ENCODE measurements around the gene FAM13C.

Gene FAM13C

GRCh38 chr10:59360605-59361405 is 1.5 kb downstream of the FAM13C start:
- no peak for DNase-seq

GRCh38 chr10:59358576-59358975 is 3.8 kb downstream of the FAM13C start:
- DNase-seq: no peak

DNA sequence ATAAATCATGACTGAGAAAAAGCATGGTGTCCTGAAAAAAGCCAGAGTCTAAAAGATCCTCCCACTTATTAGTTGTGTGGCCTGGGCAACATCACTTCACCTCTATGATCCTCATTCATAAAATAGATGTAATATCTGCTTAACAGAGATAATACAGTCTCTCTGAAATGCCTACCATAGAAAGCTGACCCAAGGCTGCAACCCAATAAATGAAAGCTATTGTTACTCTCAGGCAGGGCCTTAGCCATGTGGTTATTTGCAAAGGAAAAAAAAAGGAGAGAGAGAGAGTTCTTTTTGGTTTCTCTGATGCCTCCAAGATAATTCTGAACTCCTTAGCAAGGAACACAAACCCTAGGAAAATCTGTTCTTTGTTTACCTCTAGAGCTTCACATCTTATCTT is 7.9 kb downstream of the FAM13C start:
- DNase-seq: no peak

GRCh38 chr10:59350558-59350957 is 11.8 kb downstream of the FAM13C start:
- DNase-seq: no peak

GRCh38 chr10:59346321-59346720 is 16.0 kb downstream of the FAM13C start:
- DNase-seq: no peak

DNA sequence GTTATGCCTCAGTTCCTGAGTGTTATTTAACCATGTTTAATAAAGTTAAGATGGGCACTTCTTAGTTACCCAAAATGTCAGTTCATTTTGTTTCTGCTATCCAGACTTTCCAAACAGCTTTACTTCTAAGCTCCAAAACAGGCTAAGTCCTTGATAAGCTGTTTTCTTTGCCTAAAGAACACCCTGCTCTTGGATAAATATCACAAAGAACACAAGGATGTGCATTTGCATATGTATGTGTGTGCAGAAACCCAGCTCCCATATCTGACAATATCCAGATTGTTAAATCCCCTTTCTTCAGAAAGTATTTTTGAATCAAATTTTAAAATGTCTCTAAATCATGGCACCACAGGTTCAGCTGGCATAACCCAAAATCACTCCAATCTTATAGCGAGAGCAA is 19.6 kb downstream of the FAM13C start:
- DNase-seq: no peak

DNA sequence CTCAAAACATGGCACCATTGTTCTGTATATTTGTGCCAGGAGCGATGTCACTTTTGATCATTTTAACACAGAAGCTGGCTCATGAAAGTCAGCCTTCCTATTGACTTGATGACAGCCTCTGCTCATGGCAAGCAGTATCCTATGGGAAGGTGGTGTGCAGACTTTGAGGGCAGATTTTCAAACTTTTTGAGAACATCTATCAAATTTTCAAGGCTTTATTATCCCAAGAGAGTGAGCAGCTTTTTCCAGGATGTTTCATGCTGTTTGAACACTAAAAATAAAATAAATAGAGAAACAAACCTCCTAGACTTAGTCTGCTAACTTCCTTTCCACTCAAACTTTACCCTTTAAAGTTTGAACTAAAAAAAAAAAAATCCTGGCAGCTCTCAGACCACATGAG is 20.3 kb downstream of the FAM13C start:
- no peak for DNase-seq

- DNase-seq: no peak
Measured at GRCh38 chr10:59340285-59340684, 22.1 kb downstream of the FAM13C start.

GRCh38 chr10:59339351-59339750 is 23.0 kb downstream of the FAM13C start:
- no peak for DNase-seq

GRCh38 chr10:59337201-59337652 is 25.1 kb downstream of the FAM13C start:
- DNase-seq: peak; percentile 59 to 65

- peak in 1 of 2 donors; percentile 54 for DNase-seq
Measured at GRCh38 chr10:59336632-59337031, 25.7 kb downstream of the FAM13C start.

DNA sequence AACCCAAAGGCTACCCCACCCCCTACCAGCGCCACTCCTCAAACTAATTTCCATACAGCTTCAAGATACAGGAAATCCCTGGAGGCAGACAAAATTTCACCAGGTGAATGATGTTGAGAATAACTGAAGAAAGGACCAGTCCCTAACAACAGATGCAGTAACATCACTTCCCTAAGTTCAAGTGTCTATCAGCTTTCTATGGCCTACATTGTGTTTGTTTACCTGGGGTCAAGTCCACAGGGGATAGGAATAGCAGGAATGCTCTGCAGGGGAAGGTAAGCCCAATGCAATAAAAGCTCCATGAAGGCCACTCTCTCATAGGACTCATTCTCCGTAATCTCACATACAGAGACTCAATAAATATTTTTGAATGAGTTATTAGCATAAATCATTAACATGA is 26.9 kb downstream of the FAM13C start:
- DNase-seq: no peak

DNA sequence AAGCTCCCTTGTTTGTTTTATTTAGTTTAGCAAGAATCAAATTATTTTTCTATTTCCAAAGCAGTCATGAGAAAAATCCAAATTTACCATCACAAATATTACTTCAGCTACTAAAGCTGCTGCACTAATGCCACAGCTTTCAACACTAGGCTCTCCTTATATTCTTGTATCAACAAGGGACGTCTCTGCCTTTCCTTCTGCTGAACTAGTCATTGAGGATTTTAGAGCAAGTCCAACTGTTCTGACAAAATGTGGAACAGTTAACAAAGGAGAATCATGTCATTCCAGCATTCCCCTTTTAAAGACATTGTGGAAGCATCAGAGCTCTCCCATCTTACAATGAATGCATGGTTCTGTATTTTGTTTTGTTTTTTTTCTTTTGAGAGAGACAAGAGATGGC is 28.6 kb downstream of the FAM13C start:
- DNase-seq: peak in 1 of 2 donors; percentile 95

DNA sequence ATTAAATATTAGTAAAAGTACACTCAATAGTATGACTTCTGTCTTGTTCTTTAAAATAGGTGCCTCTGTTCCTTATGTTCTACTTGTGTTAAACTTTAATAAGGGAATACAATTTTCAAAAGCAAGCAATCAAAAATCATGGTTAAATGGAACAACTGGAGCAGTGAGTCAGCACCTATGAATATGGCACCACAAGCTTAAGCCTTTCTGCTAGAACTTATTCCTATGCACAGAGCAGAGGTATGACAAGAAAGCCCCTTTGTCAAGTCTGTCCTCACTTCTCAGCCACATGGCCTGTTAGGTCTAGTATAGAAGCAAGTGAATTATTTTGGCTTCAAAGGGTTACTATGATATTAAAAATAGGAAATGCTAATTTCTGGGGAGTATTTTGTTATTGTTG is 29.8 kb downstream of the FAM13C start:
- no peak for DNase-seq

GRCh38 chr10:59331661-59332060 is 30.7 kb downstream of the FAM13C start:
- DNase-seq: no peak

DNA sequence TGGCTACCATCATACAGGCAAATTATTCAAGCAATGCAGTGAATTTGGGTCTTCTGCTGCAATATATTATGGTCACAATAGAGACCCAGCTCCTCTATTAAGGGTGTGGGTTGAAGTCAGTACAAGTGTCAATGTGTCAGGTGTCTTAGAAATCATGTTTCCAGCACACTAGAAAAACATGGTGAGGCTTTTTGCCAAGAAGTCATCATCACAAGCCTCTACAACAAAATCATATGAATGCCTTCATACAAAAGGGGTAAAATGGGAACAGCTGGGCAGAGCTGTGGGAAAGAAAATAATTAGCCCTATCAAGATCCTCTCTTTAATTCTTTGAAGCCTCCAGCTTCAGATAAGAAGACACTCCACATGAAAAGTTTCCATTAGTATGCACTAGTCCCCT is 37.2 kb downstream of the FAM13C start:
- no peak for DNase-seq

- no peak for DNase-seq
Measured at GRCh38 chr10:59324597-59324996, 37.8 kb downstream of the FAM13C start.

DNA sequence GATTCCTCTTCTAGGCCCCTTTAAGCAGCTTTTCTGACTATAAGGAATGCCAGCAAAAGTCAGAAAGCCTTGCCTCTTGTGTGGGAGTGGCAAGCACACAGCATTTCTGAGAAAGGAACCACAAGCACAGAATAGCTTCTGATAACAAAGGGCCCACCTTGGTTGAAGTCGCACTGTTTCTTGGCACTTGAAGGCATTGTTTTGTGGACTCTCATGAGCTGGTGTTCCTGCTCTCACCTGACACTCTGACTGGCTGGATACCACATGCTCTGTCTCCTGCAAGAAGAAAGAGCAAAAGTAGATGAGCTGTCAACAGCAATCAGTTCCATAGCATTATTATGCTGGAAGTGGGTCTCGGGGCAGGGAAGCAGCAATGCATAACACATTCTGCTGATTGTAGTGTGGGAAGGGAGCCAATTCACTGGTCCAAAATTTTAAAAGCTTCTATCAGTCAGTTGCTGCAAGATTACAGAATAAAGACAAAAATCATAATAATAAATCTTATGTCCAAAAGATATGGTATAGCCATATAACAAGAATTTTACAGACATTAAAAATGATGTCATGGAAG is 38.4 kb downstream of the FAM13C start:
- DNase-seq: no peak

DNA sequence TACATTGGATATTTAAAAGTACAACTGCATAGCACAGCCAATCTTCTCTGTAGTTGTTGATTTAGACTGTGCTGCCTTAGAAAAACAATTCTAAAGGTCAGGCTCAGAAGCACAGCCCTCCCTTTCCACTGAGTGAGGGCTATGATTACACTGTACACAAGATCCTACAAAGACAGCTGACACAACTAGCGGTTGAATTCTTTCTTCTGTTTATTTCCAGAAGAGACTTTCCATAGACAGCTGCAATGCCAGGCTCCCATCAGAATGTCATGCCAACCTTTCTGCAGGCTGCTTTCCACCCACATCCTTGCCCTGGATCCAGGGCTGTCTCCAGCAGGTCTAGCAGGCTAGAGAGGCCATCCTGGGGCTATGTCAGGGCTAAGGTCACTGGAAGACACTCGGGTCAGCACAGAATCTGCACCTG is 39.3 kb downstream of the FAM13C start:
- no peak for DNase-seq

GRCh38 chr10:59322131-59322530 is 40.2 kb downstream of the FAM13C start:
- no peak for DNase-seq

DNA sequence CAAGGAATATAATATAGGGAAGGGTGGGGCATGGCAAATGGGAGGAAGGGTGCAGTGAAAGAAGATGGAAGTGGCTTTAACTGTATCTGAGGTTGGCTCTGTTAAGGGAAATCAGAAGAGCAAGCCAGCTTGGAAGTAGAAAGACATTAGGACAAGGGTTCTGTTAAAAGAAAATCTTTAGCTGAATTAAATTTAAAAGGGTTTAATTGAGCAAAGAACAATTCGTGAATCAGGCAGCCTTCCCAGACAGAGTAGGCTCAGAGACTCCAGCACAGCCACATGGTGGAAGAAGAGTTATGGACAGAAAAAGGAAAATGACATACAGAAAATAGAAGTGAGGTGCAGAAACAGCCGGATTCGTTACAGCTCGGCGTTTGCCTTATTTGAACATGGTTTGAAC is 42.0 kb downstream of the FAM13C start:
- peak in 1 of 2 donors; percentile 77 for DNase-seq

GRCh38 chr10:59319854-59320253 is 42.5 kb downstream of the FAM13C start:
- DNase-seq: no peak

GRCh38 chr10:59317066-59317465 is 45.3 kb downstream of the FAM13C start:
- DNase-seq: no peak

DNA sequence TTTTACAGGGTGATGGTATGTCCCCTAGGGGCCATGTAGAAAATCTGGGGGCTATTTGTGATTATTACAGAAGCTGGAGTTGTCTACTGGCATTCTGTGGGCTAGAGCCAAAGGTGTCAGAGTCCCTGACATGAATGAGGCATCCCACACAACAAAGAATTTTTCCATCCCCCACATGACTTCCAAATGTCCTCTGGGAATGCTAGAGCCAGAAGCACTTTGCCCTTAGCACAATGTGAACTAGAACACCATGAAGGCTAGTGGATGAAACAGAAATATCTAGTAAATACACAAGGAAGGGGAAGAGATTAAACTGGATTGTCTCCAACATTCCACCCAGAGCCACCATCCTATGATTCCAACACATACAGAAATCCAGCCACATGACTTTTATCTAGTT is 46.9 kb downstream of the FAM13C start:
- DNase-seq: no peak

- DNase-seq: no peak
Measured at GRCh38 chr10:59314268-59314667, 48.1 kb downstream of the FAM13C start.
